Fibroblast of peridontal ligament (primary cell): ENCODE data around the gene KNSTRN.
A peak's percentile ranks its signal among the peaks of the same experiment; 100 is the strongest.

Experiments
- DNase-seq: peaks from one replicate; pipeline ENCODE4 v3.0.0-alpha.2; 2010; ENCODE audit errors: extremely low read depth

KNSTRN gene

DNA sequence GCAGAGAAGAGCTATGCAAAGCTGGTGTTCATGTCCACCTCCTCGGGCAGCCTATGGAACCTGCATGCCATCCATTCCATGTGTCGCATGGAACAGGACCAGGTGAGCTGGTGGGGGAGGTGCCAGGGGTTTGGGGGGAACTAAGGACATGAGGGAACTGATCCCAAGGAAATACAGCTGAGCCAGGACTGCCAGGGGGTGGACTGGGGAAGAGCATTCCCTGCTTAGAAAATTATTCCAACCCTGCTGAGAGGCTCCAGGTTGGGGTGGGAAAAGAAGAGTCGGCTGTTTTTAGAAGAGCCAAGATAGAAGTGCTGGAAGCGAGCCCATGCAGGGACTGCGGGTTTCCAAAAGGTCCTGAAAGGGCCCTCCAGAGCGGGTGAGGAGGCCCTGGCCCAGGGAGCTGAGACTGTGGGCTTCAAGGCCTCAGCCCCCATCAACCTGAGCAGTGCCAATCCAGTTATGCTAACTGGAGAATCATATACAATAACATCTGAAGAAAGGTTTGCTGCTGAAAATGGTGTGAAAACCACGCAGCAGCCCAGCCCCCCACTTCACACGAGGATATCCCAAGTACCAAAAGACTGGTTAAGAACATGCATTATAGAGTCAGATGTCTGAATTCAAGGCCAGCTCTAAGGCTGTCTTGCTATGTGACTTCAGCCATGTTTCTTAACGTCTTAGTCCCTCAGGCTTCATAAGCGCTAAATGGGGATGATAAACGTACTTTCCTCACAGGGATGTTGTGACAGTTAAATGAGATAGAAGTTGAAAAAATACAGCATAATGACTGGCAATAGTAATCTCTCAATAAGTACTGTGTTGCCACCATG, 16.7 kb upstream of the KNSTRN start:
- DNase-seq: no peak

DNA sequence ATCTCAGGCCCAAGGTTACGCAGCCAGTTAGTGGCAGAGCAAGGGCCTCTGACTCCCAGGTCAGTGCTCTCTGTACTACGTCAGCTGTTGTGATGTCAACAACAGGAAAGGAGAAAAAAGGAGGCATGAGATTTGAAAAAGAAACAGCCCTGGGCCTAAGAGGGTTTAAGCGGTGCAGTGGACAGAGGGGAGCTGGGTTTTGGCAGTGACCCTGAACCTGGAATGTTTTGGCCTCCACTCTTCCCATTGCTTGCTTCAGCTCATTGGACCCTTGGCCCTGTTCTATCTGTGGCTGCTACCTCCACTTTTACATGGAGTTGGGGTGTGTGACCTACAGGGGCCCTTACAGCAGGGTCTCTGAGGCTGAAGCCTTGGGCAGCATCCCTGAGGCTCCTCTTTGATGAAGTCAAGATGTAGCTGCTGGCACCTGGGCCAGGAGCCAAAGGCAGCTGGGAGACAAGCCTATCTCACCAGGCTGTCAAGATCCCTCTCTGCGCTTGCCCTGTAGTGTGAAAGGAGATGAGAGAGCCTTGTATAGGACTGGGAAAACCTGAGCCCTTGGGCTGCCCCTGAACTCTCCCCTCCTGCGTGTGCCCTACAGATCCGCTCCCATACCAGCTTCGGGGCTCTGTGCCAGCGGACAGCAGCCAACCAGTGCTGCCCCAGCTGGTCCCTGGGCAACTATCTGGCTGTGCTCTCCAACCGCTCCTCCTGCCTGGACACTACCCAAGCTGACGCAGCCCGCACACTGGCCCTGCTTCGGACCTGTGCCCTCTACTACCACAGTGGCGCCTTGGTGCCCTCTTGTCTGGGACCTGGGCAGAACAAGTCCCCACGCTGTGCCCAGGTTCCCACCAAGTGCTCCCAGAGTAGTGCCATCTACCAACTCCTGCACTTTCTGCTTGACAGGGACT, 15.8 kb upstream of the KNSTRN start:
- DNase-seq: no peak

DNA sequence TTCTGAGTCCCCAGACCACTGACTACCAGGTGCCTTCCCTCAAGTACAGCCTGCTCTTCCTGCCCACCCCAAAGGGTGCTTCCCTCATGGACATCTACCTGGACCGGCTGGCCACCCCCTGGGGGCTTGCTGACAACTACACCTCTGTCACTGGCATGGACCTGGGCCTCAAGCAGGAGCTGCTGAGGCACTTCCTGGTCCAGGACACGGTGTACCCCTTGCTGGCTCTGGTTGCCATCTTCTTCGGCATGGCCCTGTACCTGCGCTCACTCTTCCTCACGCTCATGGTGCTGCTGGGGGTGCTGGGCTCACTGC, 15.2 kb upstream of the KNSTRN start:
- DNase-seq: no peak

GRCh38 chr15:40367686-40368611, 14.6 kb upstream of the KNSTRN start:
- peak; percentile 77 for DNase-seq

DNA sequence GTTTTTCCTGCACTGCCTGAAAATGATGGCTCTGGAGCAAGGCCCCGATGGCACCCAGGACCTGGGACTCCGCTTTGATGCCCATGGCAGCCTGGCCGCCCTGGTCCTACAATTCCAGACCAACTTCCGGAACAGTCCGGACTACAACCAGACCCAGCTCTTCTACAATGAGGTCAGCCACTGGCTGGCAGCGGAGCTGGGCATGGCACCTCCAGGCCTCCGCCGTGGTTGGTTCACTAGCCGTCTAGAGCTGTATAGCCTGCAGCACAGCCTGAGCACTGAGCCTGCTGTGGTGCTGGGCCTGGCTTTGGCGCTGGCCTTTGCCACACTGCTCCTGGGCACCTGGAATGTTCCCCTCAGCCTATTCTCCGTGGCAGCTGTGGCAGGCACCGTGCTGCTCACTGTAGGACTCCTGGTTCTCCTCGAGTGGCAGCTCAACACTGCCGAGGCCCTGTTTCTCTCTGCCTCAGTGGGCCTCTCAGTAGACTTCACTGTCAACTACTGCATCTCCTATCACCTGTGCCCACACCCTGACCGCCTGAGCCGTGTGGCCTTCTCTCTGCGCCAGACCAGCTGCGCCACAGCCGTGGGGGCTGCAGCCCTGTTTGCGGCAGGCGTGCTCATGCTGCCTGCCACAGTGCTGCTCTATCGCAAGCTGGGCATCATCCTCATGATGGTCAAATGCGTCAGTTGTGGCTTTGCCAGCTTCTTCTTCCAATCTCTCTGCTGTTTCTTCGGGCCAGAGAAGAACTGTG, 13.6 kb upstream of the KNSTRN start:
- no peak for DNase-seq

- no peak for DNase-seq
Observed at GRCh38 chr15:40369474-40369869, 13.0 kb upstream of the KNSTRN start.

- no peak for DNase-seq
Observed at GRCh38 chr15:40369971-40370370, 12.6 kb upstream of the KNSTRN start.

DNA sequence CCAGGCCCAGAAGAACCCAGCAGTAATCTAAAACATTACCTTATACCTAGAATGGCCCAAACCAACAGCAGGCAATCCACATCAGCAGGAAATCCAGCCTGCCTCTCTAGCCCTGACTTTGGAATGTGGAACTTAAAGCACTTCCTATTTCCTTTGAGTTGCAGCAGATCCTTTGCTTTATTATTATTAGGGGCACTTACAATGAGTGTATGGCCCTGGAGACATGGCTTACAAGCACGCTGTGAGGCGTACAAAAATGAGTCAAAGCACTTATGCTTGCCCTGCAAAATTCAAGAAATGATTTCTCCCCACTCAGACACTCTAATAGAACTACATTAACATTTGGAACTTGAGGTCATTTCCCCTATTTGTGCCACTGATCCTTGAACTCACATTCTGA, 9.5 kb upstream of the KNSTRN start:
- peak; percentile 40 for DNase-seq

- DNase-seq: no peak
Observed at GRCh38 chr15:40377606-40378005, 4.9 kb upstream of the KNSTRN start.

GRCh38 chr15:40379374-40379773, 3.1 kb upstream of the KNSTRN start:
- DNase-seq: no peak

GRCh38 chr15:40379853-40380252, 2.7 kb upstream of the KNSTRN start:
- peak; percentile 100 for DNase-seq

GRCh38 chr15:40380636-40381035, 1.9 kb upstream of the KNSTRN start:
- no peak for DNase-seq

- no peak for DNase-seq
Observed at GRCh38 chr15:40381818-40382529, 547 bp upstream of the KNSTRN start.

- no peak for DNase-seq
Observed at GRCh38 chr15:40386480-40386879, 4.0 kb downstream of the KNSTRN start.

DNA sequence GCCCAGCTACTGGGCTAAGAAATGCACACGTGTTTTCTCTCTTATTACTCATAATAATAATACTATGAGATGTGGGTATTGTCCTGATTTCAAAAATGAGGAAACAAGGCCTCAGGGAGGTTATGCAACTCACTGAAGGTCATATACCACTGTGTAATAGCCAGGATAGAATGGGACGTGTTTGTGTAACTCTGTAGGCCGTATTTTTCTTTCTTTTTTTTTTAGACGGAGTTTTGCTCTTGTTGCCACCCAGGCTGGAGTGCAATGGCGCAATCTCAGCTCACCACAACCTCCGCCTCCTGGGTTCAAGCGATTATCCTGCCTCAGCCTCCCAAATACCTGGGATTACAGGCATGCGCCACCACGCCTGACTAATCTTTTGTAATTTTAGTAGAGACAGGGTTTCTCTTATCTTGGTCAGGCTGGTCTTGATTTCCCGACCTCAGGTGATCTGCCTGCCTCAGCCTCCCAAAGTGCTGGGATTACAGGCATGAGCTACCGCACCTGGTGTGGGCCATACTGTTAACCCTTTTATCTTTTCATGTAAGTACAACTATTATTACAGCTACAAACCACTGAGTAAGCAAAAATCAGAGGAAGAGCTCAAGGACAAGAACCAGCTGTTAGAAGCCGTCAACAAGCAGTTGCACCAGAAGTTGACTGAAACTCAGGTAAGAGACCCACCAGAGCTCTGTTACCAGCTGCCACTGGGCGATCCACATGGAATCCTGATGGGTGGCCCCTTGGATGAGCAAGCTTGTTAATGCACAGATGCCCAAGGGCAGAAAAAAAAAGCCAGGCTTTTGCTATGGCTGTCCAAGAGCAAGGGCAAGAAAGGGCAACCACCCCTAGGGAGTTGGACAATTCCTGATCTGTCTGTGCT, 6.7 kb downstream of the KNSTRN start:
- no peak for DNase-seq

GRCh38 chr15:40389824-40390595, 7.5 kb downstream of the KNSTRN start:
- no peak for DNase-seq

GRCh38 chr15:40392986-40393948, 10.7 kb downstream of the KNSTRN start:
- peak; percentile 73 for DNase-seq
